Measurements from ENCODE around the gene ATP6V0B.
A peak's percentile ranks its signal among the peaks of the same experiment; 100 is the strongest.

The ATP6V0B gene

GRCh38 chr1:43980255-43981134, 5.7 kb downstream of the ATP6V0B start:
- H3K9ac ChIP-seq (ENCODE audit: low read length): peak overlapping the region; percentile 84
- no peak for TF ChIP-seq EZH2phosphoT487 (IDR thresholded peaks at IDR 0.05; ENCODE audit: low read depth)
- no peak for TF ChIP-seq CTCF (IDR thresholded peaks at IDR 0.05; ENCODE audit: low read depth, low read length)
- peaks cover 71% of the 10 kb centered on the region for H3K79me2 ChIP-seq (ENCODE audit: low read length)
- H3K27ac ChIP-seq (ENCODE audit: low read length): peak overlapping the region; percentile 30; the same call in 1 of the 2 replicates
- H3K36me3 ChIP-seq (replicated peaks; ENCODE audit: low read depth, low read length): peaks cover 20% of the 10 kb centered on the region
- H3K4me1 ChIP-seq (ENCODE audit: low read length): peaks cover 25% of the 10 kb centered on the region
- H4K20me1 ChIP-seq (ENCODE audit: insufficient read depth, low read length): peaks cover 4% of the 10 kb centered on the region; the same call in 1 of the 2 replicates
- H3K27me3 ChIP-seq (ENCODE audit: low read depth, low read length): no peaks in the 10 kb centered on the region
- H3K4me2 ChIP-seq (ENCODE audit: low read length): peak overlapping the region; percentile 80
- no peaks in the 10 kb centered on the region for H3K9me3 ChIP-seq (ENCODE audit: insufficient read depth, low read length)
- H3K4me3 ChIP-seq (ENCODE audit: low read length): peak overlapping the region; percentile 96
- no peak overlapping the region for H2AFZ ChIP-seq (ENCODE audit: low read depth, low read length)

DNA sequence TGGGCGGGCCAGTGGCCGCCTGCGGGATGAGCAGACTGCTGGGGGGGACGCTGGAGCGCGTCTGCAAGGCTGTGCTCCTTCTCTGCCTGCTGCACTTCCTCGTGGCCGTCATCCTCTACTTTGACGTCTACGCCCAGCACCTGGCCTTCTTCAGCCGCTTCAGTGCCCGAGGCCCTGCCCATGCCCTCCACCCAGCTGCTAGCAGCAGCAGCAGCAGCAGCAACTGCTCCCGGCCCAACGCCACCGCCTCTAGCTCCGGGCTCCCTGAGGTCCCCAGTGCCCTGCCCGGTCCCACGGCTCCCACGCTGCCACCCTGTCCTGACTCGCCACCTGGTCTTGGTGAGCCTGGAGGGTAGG, 6.4 kb downstream of the ATP6V0B start:
- H3K4me1 ChIP-seq (ENCODE audit: low read length): peaks cover 20% of the 10 kb centered on the region
- H3K9me3 ChIP-seq (ENCODE audit: insufficient read depth, low read length): no peaks in the 10 kb centered on the region
- peaks cover 65% of the 10 kb centered on the region for H3K79me2 ChIP-seq (ENCODE audit: low read length)
- H3K36me3 ChIP-seq (replicated peaks; ENCODE audit: low read depth, low read length): peaks cover 16% of the 10 kb centered on the region
- H4K20me1 ChIP-seq (ENCODE audit: insufficient read depth, low read length): peaks cover 1% of the 10 kb centered on the region; the same call in 1 of the 2 replicates
- no peak for TF ChIP-seq EZH2phosphoT487 (IDR thresholded peaks at IDR 0.05; ENCODE audit: low read depth)
- no peak for TF ChIP-seq CTCF (IDR thresholded peaks at IDR 0.05; ENCODE audit: low read depth, low read length)
- no peak overlapping the region for H2AFZ ChIP-seq (ENCODE audit: low read depth, low read length)
- no peak overlapping the region for H3K9ac ChIP-seq (ENCODE audit: low read length)
- H3K4me3 ChIP-seq (ENCODE audit: low read length): no peak overlapping the region
- H3K4me2 ChIP-seq (ENCODE audit: low read length): no peak overlapping the region
- H3K27ac ChIP-seq (ENCODE audit: low read length): no peak overlapping the region
- no peaks in the 10 kb centered on the region for H3K27me3 ChIP-seq (ENCODE audit: low read depth, low read length)

DNA sequence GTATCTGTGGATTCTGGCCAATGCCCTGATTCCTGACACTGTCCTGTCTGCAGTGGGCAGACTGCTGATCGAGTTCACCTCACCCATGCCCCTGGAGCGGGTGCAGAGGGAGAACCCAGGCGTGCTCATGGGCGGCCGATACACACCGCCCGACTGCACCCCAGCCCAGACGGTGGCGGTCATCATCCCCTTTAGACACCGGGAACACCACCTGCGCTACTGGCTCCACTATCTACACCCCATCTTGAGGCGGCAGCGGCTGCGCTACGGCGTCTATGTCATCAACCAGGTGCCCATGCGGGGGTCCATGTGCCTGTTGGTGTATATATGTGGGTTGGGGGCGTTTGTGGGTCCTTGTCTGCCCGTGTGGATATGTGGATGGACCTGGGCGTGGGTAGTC, 6.9 kb downstream of the ATP6V0B start:
- peaks cover 11% of the 10 kb centered on the region for H3K36me3 ChIP-seq (replicated peaks; ENCODE audit: low read depth, low read length)
- H3K4me1 ChIP-seq (ENCODE audit: low read length): peaks cover 15% of the 10 kb centered on the region
- H3K27me3 ChIP-seq (ENCODE audit: low read depth, low read length): no peaks in the 10 kb centered on the region
- no peak overlapping the region for H3K9ac ChIP-seq (ENCODE audit: low read length)
- H2AFZ ChIP-seq (ENCODE audit: low read depth, low read length): no peak overlapping the region
- no peak overlapping the region for H3K27ac ChIP-seq (ENCODE audit: low read length)
- H3K4me2 ChIP-seq (ENCODE audit: low read length): no peak overlapping the region
- H4K20me1 ChIP-seq (ENCODE audit: insufficient read depth, low read length): no peaks in the 10 kb centered on the region
- no peaks in the 10 kb centered on the region for H3K9me3 ChIP-seq (ENCODE audit: insufficient read depth, low read length)
- H3K79me2 ChIP-seq (ENCODE audit: low read length): peaks cover 60% of the 10 kb centered on the region
- TF ChIP-seq EZH2phosphoT487 (IDR thresholded peaks at IDR 0.05; ENCODE audit: low read depth) (no peak), CTCF (IDR thresholded peaks at IDR 0.05; ENCODE audit: low read depth, low read length) (no peak)
- H3K4me3 ChIP-seq (ENCODE audit: low read length): no peak overlapping the region

- Histone ChIP-seq H3K4me3 (ENCODE audit: low read length) (no peak overlapping the region), H2AFZ (ENCODE audit: low read depth, low read length) (no peak overlapping the region), H3K27me3 (ENCODE audit: low read depth, low read length) (no peaks in the 10 kb centered on the region), H4K20me1 (ENCODE audit: insufficient read depth, low read length) (no peaks in the 10 kb centered on the region), H3K27ac (ENCODE audit: low read length) (no peak overlapping the region), H3K4me1 (ENCODE audit: low read length) (peaks cover 15% of the 10 kb centered on the region), H3K4me2 (ENCODE audit: low read length) (no peak overlapping the region), H3K79me2 (ENCODE audit: low read length) (peaks cover 54% of the 10 kb centered on the region), H3K9me3 (ENCODE audit: insufficient read depth, low read length) (no peaks in the 10 kb centered on the region), H3K36me3 (replicated peaks; ENCODE audit: low read depth, low read length) (peaks cover 6% of the 10 kb centered on the region), H3K9ac (ENCODE audit: low read length) (no peak overlapping the region)
- TF ChIP-seq EZH2phosphoT487 (IDR thresholded peaks at IDR 0.05; ENCODE audit: low read depth): no peak
- TF ChIP-seq CTCF (IDR thresholded peaks at IDR 0.05; ENCODE audit: low read depth, low read length): no peak
Measured at GRCh38 chr1:43982241-43982640, 7.5 kb downstream of the ATP6V0B start.
